ENCODE data around the gene PDZD7. TPM values are rescaled to one million over a fixed set of nuclear protein-coding genes. Genes with fewer than 3 reads are reported as not detected.

Gene PDZD7
- polyA plus RNA-seq, 3 donors from 2014 or later = 0.28 to 1.1 TPM; not detected in 1

GRCh38 chr10:101054876-101055275 lies 23.9 kb upstream of the PDZD7 start:
- DNase-seq = no peak
- no peaks in the 10 kb centered on the region for H3K36me3 Mint-ChIP-seq
- no peak overlapping the region for H3K27ac Mint-ChIP-seq
- peaks cover 4 to 13% of the 10 kb centered on the region in 2 donors for H3K4me1 Mint-ChIP-seq
- H3K4me3 Mint-ChIP-seq = no peak overlapping the region
- H3K27me3 Mint-ChIP-seq (ENCODE audit: low read depth in 3 of 3) = peaks cover under 1 to 9% (median 6%) of the 10 kb centered on the region in 3 donors
- H3K9me3 Mint-ChIP-seq = no peaks in the 10 kb centered on the region

- H3K36me3 Mint-ChIP-seq = no peaks in the 10 kb centered on the region
- no peak overlapping the region for H3K27ac Mint-ChIP-seq
- H3K4me1 Mint-ChIP-seq = peaks cover 4 to 10% of the 10 kb centered on the region in 2 donors
- no peak overlapping the region for H3K4me3 Mint-ChIP-seq
- peaks cover 1 to 13% (median 6%) of the 10 kb centered on the region in 3 donors for H3K27me3 Mint-ChIP-seq (ENCODE audit: low read depth in 3 of 3)
- DNase-seq = no peak
- no peaks in the 10 kb centered on the region for H3K9me3 Mint-ChIP-seq
These were observed 23.4 kb upstream of the PDZD7 start for GRCh38 chr10:101054351-101054750.

GRCh38 chr10:101053516-101053915 lies 22.6 kb upstream of the PDZD7 start:
- Mint-ChIP-seq H3K9me3 (no peaks in the 10 kb centered on the region), H3K27me3 (ENCODE audit: low read depth in 3 of 3) (peaks cover 6 to 15% (median 7%) of the 10 kb centered on the region in 3 donors), H3K4me3 (no peak overlapping the region), H3K4me1 (peaks cover 4 to 10% of the 10 kb centered on the region in 2 donors), H3K36me3 (no peaks in the 10 kb centered on the region), H3K27ac (no peak overlapping the region)
- no peak for DNase-seq

GRCh38 chr10:101052285-101052684 lies 21.4 kb upstream of the PDZD7 start:
- Mint-ChIP-seq H3K36me3 (no peaks in the 10 kb centered on the region), H3K9me3 (no peaks in the 10 kb centered on the region), H3K4me1 (peaks cover 4 to 10% of the 10 kb centered on the region in 2 donors), H3K27ac (no peak overlapping the region), H3K27me3 (ENCODE audit: low read depth in 3 of 3) (peaks cover 7 to 18% (median 9%) of the 10 kb centered on the region in 3 donors), H3K4me3 (no peak overlapping the region)
- no peak for DNase-seq

- peak; percentile 64 to 70 (median 69) for DNase-seq
- Mint-ChIP-seq H3K4me1 (peaks cover 4 to 10% of the 10 kb centered on the region in 2 donors), H3K36me3 (no peaks in the 10 kb centered on the region), H3K4me3 (peak overlapping the region in 3 of 5 donors; percentile 38 to 48 (median 46)), H3K27me3 (ENCODE audit: low read depth in 3 of 3) (peaks cover 7 to 20% (median 9%) of the 10 kb centered on the region in 3 donors), H3K27ac (peak overlapping the region in 1 of 6 donors; percentile 45), H3K9me3 (no peaks in the 10 kb centered on the region)
These were observed 19.5 kb upstream of the PDZD7 start for GRCh38 chr10:101050208-101051069.

- no peaks in the 10 kb centered on the region for H3K9me3 Mint-ChIP-seq
- H3K27me3 Mint-ChIP-seq (ENCODE audit: low read depth in 3 of 3) = peaks cover 7 to 15% (median 12%) of the 10 kb centered on the region in 3 donors
- no peak overlapping the region for H3K4me3 Mint-ChIP-seq
- DNase-seq = no peak
- H3K4me1 Mint-ChIP-seq = peaks cover 8 to 17% of the 10 kb centered on the region in 2 donors
- no peak overlapping the region for H3K27ac Mint-ChIP-seq
- no peaks in the 10 kb centered on the region for H3K36me3 Mint-ChIP-seq
These were observed 17.3 kb upstream of the PDZD7 start for GRCh38 chr10:101047961-101048892.

GRCh38 chr10:101047268-101047667 lies 16.3 kb upstream of the PDZD7 start:
- no peak overlapping the region for H3K4me3 Mint-ChIP-seq
- H3K27ac Mint-ChIP-seq = no peak overlapping the region
- no peaks in the 10 kb centered on the region for H3K36me3 Mint-ChIP-seq
- no peaks in the 10 kb centered on the region for H3K9me3 Mint-ChIP-seq
- no peak for DNase-seq
- H3K4me1 Mint-ChIP-seq = peaks cover 18 to 27% of the 10 kb centered on the region in 2 donors
- peaks cover 10 to 15% (median 12%) of the 10 kb centered on the region in 3 donors for H3K27me3 Mint-ChIP-seq (ENCODE audit: low read depth in 3 of 3)

GRCh38 chr10:101046332-101047238 lies 15.7 kb upstream of the PDZD7 start:
- no peak for DNase-seq
- no peaks in the 10 kb centered on the region for H3K9me3 Mint-ChIP-seq
- no peaks in the 10 kb centered on the region for H3K36me3 Mint-ChIP-seq
- H3K27me3 Mint-ChIP-seq (ENCODE audit: low read depth in 3 of 3) = peaks cover 10 to 16% (median 12%) of the 10 kb centered on the region in 3 donors
- no peak overlapping the region for H3K4me3 Mint-ChIP-seq
- H3K27ac Mint-ChIP-seq = no peak overlapping the region
- peaks cover 23 to 34% of the 10 kb centered on the region in 2 donors for H3K4me1 Mint-ChIP-seq

- no peaks in the 10 kb centered on the region for H3K9me3 Mint-ChIP-seq
- no peak for DNase-seq
- peaks cover 6 to 13% (median 10%) of the 10 kb centered on the region in 3 donors for H3K27me3 Mint-ChIP-seq (ENCODE audit: low read depth in 3 of 3)
- no peak overlapping the region for H3K27ac Mint-ChIP-seq
- peaks cover 22 to 24% of the 10 kb centered on the region in 2 donors for H3K4me1 Mint-ChIP-seq
- peak overlapping the region in 1 of 5 donors; percentile 99 for H3K4me3 Mint-ChIP-seq
- peaks cover 0 to 3% (median 0%) of the 10 kb centered on the region in 3 donors for H3K36me3 Mint-ChIP-seq
These were observed 13.2 kb upstream of the PDZD7 start for GRCh38 chr10:101044117-101044516.

- Mint-ChIP-seq H3K27me3 (ENCODE audit: low read depth in 3 of 3) (peaks cover 4 to 9% (median 7%) of the 10 kb centered on the region in 3 donors), H3K4me3 (peak overlapping the region; percentile 94 to 99 (median 96)), H3K9me3 (no peaks in the 10 kb centered on the region), H3K27ac (peak overlapping the region; percentile 71 to 95 (median 90)), H3K4me1 (peaks cover 22 to 24% of the 10 kb centered on the region in 2 donors), H3K36me3 (peaks cover under 1 to 7% (median 3%) of the 10 kb centered on the region in 3 donors)
- no peak for DNase-seq
These were observed 12.4 kb upstream of the PDZD7 start for GRCh38 chr10:101043363-101043707.

GRCh38 chr10:101042667-101043362 lies 11.9 kb upstream of the PDZD7 start:
- Mint-ChIP-seq H3K27me3 (ENCODE audit: low read depth in 3 of 3) (peaks cover 3 to 7% (median 7%) of the 10 kb centered on the region in 3 donors), H3K4me3 (peak overlapping the region; percentile 94 to 99 (median 96)), H3K4me1 (peaks cover 22 to 24% of the 10 kb centered on the region in 2 donors)

GRCh38 chr10:101042118-101042517 lies 11.2 kb upstream of the PDZD7 start:
- Mint-ChIP-seq H3K4me1 (peaks cover 22 to 24% of the 10 kb centered on the region in 2 donors), H3K4me3 (peak overlapping the region; percentile 94 to 99 (median 96)), H3K36me3 (peaks cover 9 to 19% (median 9%) of the 10 kb centered on the region in 3 donors), H3K9me3 (no peaks in the 10 kb centered on the region), H3K27me3 (ENCODE audit: low read depth in 3 of 3) (peaks cover 3 to 7% (median 7%) of the 10 kb centered on the region in 3 donors), H3K27ac (peak overlapping the region; percentile 71 to 95 (median 90))
- DNase-seq = no peak

More at GRCh38 chr10:101042667-101043362, 11.9 kb upstream of the PDZD7 start:
- peak; percentile 76 to 77 (median 76) for DNase-seq
- H3K27ac Mint-ChIP-seq = peak overlapping the region; percentile 71 to 95 (median 90)
- no peaks in the 10 kb centered on the region for H3K9me3 Mint-ChIP-seq
- H3K36me3 Mint-ChIP-seq = peaks cover 6 to 12% (median 8%) of the 10 kb centered on the region in 3 donors
